Fibroblast of skin of right quadriceps (primary cell): ENCODE results near the gene GATAD2A.

ENCODE experiments used
- DNase-seq: peaks from one replicate; pipeline ENCODE4 v3.0.0-alpha.2; 2013

The GATAD2A gene

DNA sequence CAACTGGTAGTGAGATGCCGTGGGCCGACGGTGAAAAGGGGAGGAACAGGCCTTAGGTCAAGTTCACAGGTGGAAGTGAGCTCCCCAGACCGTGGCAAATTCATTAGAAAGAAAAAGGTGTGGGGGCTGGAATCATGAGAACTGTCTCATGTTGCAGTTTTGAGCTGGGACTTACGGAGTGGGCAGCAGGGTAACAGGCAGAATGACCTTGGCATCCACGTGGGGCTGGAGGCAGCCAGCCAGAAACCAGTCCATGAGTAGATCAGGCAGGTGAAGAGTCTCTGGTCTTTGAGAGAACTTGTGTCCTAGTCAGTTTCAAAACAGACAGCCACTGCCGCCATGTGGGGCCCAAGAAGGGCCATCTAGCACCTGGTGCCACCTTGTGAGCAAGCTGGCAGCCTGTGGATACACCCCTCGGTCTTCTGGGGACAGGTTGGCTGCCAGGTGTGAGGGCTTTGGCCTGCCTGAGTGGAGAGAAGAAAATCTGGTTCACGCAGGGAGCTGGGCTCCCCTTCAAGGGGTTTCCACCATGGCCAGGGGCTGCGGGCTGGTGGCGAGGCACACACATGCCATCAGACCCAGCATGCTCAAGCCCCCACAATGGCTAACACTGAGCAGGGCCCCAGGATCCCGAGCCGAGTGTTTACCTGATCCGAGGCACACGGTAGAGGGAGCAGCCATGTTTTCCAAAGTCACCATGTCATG lies 86.0 kb downstream of the GATAD2A start:
- no peak for DNase-seq

DNA sequence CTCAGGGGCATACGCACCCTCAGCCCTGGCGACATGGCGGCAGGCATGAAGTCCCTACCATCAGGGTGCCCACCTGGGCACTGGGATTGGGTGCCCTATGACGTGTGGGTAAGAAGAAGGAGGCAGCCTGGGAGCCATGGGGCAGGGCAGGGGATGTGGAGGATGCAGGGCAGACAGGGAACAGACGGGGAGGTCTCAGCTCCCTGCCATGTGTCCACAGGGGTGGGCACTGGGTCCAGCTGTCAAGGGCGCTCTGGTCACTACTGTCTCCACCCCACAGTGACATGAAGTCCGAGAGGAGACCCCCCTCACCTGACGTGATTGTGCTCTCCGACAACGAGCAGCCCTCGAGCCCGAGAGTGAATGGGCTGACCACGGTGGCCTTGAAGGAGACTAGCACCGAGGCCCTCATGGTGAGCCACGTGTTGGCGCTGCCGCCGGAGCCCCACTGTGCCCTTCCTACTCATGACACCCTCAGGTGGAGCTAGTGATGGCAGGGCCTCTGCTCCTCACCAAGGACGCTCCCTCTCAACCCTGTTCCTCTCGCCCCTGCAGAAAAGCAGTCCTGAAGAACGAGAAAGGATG lies 86.6 kb downstream of the GATAD2A start:
- no peak for DNase-seq

DNA sequence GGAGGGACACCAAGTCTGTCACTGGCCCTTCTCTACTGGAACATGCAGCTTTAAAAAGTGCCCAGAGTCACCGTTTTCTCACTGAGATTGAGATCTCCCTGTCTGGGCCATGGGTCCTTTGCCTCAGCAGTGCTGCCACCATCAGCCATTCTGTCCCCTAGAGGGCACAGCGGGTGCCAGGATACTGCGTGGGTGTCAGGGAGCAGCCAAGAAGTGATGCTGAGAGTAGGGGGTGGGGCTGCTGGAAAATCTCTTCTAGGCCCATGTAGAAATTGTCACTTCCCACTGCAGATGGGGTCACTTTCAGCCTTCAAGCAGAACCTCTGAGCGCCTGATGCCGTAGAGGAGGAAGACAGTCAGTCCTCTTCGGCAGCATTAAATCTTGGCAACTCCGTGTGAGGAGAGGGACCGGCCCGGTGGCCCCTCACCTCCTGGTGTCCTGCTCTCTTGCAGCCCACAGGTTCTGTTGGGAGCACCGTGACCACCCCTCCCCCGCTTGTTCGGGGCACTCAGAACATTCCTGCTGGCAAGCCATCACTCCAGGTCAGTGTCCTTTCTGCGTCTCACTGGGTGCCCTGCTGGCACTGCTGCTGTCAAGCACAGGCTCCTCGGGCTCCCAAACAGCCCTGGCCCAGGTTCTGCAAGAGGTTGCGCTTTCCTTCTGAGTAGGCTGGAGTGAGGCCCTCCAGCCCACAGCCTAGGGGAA lies 88.5 kb downstream of the GATAD2A start:
- no peak for DNase-seq

DNA sequence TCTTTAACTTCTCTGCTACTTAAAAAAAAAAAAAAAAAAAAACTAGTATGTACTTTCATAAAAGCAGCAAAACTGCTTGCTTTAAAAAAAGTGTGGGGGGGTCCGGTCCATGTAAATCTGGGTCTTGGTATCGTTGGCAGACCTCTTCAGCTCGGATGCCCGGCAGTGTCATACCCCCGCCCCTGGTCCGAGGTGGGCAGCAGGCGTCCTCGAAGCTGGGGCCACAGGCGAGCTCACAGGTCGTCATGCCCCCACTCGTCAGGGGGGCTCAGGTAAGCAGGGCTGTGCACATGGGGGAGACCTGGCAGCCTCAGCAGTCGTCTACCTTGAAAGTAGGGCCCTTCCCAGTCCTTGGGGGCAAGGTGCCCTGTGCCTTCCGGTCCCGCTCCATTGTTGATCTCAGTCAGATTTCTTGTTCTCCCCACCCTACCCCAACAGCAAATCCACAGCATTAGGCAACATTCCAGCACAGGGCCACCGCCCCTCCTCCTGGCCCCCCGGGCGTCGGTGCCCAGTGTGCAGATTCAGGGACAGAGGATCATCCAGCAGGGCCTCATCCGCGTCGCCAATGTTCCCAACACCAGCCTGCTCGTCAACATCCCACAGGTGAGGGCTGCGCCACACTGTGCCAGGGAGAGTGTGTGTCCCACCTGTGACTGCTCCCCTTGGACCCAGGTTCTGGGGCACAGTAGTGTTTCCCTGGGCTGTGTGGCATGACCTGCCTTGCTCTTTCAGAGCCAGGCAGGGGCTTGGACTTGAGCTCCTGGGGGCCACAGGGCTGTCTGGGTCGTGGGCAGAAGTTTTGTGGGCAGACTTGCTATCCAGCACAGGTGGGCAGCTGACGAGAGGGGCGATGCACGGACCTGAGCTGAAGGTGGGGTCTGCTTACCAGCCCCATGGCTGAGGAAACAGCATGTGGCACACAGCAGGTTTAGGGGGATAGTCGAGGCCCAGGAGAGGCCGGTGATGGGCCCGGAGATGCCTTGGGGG lies 90.4 kb downstream of the GATAD2A start:
- DNase-seq, result no peak

DNA sequence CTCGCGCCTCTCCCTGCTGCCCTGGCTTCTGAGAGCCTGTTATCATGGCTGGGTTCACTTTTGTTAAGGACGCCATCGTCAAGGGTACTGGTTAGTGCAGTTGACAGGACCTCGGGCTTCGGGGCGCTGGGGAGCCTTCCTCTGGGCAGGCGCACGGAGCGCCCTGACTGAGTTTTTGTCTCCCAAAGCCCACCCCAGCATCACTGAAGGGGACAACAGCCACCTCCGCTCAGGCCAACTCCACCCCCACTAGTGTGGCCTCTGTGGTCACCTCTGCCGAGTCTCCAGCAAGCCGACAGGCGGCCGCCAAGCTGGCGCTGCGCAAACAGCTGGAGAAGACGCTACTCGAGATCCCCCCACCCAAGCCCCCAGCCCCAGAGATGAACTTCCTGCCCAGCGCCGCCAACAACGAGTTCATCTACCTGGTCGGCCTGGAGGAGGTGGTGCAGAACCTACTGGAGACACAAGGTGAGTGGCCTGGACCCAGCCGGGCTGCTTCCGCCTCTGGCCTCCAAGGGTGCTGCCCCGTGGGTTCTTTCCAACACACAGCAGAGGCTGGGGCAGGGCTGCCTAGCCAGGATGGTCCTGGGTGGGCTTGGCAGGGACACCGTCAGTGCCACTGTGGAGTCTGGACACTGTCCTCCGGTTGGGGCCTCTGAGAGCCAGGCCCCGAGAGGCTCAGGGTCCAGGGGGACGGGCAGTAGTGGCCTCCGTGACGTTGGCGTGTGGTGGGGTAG lies 92.9 kb downstream of the GATAD2A start:
- no peak for DNase-seq

DNA sequence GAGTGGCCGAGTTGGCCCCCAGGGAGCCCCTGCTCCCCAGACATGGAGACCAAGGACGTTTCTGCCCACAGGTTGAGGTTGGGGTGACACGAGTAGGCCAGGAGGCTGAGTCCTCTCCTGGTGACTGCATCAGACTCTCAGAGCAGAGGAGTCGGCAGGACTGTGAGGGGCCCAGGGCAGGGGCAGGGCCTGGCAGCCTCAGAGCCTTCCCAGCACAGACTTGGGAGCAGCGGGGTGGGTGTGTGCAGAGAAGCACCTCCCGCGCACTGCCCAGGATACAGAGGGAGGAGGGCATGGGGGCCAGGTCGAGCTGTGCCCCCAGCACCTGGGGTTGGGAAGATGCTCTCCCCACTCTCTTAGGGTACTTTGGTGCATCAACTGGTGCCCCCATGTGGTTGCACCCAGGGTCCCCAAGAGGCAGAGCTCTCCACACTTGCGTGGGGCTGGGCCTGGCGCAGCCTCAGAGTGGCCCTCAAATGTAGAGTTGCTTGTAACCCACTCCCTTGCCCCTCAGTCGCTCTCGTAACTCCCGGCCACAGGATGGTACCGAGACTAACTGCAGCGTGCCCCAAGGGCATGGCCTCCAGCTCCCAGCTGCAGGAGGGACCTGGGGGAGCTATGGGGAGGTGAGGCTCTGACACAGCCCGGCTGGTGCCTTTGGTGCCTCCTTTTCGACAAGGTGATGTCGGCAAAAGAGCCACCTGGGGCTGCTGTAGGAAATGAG lies 94.0 kb downstream of the GATAD2A start:
- no peak for DNase-seq

DNA sequence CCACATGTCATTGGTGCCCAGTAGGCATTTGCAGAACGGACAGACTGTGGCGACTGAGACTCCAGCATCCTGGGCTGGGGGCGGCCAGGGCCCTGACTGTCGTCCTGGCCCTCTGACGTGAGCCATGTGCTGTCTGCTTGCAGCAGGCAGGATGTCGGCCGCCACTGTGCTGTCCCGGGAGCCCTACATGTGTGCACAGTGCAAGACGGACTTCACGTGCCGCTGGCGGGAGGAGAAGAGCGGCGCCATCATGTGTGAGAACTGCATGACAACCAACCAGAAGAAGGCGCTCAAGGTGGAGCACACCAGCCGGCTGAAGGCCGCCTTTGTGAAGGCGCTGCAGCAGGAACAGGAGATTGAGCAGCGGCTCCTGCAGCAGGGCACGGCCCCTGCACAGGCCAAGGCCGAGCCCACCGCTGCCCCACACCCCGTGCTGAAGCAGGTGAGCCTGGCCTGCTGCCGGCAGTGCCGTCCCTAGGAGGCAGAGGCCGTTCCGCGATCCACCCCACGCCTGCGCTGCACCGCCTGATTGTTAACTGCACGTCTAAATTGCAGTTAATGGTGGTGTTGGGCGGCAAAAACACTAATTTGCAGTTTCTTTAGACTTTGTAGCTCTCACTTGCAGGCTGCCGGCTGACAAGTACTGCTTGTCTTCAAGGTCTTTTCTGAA lies 95.6 kb downstream of the GATAD2A start:
- DNase-seq, result no peak

DNA sequence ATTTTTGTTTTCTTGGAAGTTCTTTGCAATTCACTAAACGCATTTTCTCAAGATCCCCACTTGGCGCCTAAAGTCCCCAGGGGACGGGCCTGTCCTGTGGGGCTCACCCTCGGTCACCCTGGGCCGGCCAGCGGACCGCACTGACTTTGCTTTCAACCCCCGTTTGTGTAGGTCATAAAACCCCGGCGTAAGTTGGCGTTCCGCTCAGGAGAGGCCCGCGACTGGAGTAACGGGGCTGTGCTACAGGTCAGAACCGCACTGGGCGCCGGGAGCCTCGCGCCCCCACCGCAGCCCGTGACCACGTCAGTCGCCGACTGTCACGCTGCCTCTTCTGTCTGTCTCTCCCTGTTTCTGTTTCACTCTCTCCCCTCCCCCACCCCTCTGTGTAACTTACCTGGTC lies 96.3 kb downstream of the GATAD2A start:
- no peak for DNase-seq

DNA sequence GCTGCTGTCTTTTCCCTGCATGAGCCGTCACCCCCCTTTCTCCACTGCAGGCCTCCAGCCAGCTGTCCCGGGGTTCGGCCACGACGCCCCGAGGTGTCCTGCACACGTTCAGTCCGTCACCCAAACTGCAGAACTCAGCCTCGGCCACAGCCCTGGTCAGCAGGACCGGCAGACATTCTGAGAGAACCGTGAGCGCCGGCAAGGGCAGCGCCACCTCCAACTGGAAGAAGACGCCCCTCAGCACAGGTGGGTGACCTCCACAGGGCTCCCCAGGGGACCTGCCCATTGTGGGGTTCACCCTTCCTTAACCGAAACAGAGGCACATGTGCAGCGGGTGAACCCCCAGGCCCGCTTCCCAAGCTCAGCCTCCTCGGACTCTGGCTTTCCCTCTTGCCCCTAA lies 96.8 kb downstream of the GATAD2A start:
- no peak for DNase-seq

DNA sequence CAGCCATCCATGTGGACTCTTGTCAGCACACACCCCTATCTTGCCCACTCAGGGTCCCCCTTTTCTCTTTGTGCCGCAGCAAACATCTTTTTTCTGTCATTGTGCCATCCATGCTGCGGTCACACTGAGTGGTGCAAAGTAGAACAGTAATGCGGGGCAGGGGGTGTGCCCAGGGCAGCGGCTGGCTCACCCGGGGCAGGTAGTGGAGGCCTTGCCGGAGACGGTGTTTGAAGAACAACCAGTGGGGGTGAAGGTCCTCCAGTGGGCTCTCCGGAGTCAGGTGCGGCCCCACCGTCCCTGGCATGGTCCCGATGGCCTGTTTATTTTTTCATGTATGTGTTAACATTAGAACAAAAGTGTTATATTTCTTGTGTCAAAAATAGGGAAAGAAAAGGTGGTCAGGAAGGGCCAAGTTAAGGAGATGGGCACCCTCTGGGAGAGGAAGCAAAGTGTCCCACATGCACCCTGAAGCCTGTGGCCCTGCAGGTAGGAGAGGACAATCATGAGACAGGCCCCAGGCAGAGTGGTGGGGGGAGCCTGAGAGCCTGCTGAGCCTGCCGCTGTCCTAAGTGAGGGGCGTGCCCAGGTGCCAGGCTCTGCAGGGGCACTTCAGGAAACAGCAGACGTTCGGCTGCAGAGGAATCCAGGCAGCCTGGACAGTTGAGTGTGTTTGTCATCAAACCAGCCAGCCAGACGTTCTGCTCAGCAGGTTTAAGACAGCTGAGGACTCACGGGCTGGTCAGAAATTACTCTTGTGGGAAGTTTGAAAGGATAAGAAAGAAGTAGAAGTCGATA lies 97.5 kb downstream of the GATAD2A start:
- no peak for DNase-seq

DNA sequence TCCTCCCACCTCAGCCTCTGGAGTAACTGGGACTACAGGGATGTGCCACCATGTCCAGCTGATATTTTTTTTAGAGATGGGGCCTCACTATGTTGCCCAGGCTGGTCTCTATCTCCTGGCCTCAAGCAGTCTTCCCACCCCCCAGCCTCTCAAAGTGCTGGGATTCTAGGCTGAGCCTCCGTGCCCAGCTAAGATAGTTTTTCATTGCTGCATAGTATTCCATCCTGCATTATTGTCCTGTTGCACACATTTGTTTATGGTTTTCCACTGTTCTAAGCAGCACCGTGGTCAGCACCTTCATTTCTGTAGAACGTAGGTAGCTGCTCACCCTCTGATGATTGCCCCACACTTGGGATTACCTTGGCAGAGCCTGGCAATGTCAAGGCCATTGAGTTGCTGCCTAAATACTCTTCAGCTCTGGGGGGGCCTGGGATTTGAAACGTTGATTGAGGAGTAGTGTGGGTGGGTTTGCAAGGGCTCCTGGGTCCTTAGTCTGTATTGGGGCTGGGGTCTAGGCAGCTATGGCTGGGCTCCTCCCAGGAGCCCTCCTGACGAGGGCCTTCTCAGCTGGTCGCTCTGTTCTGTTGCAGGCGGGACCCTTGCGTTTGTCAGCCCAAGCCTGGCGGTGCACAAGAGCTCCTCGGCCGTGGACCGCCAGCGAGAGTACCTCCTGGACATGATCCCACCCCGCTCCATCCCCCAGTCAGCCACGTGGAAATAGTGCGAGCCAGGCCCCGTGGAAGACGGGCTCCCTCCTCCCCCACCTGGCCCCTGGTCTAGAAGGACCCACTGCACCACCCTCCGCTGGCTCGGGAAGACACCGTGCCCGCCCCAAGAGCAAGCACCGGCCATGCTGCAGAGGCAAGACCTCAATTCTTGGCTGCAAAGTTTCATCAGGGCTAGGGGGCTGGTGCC lies 99.5 kb downstream of the GATAD2A start:
- no peak for DNase-seq

DNA sequence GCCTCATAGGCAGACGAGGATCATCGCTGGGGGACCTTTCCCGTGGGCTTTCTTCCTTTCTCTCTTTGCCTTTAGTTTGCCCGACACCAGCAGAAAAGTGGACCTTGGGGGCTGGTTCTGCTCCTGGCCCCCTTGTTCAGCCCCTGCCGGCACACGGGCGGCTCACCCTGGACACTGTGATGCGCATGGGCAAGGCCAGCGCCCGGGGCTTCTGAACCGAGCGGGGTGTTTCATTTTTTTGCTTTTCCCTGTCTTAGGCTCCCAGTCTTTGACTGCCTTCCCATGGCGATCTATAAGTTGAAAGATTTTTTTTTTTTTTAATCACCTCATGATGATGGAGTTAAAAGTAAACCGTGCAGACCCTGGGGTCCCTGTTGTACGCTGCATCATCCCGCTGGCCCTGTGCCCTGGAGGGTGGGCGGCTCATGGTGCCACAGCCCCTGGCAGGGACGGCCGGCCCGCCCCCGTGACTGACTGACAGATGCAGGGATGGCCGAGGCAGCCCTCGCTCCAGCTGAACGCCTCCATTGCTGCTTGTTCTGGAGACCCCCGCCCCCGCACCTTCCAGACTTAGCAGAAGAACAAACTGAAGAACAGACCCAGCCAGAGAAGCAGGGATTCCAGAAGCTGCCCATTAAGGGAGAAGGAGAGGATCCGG lies 100.3 kb downstream of the GATAD2A start:
- DNase-seq, result no peak

DNA sequence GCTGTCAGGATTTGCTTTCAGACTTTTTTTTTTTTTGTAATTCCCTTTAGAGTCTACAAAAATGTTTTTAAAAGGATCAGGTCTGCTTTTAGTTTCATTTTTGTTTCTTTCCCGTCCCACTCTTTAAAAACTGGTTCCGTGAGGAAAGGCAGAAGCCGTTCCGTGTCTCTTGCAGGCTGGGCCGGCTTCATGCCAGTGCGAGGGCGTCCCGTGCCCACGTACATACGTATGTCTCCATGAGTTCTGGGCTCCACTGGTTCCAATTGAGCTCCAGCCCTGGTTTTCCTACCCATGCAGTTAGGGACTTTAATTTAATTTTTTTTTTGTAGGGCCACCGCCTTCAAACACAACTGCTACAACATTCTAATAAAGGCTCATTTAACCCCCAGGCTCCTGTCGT lies 101.1 kb downstream of the GATAD2A start:
- DNase-seq, result no peak

DNA sequence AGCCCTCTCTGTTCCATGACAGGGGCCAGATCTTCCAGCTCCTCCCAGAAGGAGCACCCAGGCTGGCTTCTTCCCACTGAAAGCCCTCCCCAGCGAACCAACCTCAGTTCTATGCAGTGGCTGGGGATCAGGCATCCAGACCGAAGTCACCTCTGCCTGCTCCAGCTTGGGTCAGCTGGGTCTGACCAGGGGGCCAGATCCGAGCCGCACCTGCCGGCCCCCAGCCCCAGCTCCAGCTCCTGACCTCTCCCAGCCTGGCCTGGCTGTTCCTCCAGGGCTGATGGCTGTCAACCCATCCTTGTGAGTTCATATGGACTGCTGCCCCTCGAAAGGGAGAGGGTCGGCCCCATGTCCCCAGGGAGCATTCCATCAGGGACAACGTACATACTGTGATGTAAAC lies 101.9 kb downstream of the GATAD2A start:
- no peak for DNase-seq

DNA sequence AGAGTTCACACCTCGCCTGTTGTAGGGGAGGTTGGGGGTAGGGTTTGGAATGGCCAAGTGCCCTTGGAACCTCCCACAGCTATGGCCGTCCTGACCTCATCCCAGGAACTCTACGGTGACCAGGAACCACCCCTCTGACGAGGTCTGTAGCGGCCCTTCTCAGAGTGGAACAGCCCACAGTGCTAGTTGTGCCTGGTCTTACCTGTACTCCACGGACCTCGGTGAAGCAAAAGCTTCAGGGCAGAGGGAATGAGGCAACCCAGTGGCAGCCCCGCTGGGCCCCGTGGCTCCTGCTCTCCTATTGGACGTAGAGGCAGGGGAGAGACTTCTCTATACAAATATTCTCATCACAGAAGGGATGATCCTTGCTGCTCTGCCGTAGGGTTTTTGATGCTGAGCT lies 102.7 kb downstream of the GATAD2A start:
- DNase-seq, result no peak

DNA sequence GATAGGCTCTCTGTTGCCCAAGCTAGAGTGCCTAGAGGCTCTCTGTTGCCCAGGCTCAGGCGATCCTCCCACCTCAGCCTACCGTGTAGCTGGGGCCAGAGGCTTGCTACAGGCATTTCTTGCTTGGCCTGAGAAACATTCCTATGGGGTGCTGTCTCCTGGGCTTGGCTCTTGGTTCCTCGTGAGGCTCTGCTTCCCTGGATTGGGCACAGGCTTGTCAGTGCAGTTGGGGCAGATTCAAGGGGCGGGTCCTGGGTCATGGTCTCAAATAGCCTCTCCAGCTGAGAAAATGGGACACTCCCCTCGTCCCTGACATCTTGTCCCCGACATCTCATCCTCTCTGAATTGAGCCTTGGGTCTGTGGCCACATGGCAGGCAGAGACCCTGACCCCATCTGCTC lies 105.0 kb downstream of the GATAD2A start:
- no peak for DNase-seq

DNA sequence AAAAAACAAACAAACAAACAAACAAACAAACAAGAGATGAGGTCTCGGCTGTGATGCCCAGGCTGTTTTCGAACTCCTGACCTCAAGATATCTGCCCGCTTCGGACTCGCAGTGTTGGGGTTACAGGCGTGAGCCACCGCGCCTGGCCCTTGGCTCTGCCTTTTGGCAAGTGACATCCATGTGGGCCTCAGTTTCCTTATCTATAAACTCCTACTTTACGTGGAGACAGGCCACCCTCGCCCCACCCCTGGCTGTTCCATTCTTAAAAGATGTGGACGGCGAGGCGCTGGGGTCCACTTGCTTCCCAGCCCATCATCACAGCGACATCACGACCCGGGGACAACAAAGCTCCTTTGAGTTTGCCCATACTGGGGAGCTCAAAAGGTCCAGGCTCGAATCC lies 108.2 kb downstream of the GATAD2A start:
- DNase-seq, result no peak

DNA sequence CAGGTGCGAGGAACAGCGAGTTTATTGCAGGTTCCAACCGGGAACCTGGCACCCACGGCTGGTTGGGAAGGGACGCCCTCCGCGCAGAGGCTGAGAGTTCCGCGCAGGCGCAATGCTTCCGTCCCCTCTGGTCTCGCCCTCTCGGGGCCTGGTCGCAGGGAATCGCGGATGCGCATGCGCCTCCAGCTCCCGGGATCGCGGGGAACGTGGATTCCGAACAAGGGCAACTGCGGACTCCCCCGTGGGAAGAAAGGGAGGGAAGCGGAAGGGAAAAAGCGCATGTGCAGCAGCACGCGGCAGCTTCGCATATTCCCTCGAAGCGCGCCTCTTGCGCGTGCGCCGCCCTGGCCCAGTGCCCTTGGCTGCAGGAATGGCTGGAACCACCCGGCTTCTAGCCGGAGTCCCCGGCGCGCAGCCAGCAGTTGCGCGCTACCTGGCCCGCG lies 108.8 kb downstream of the GATAD2A start:
- DNase-seq, result peak; percentile 62
